Endothelial cell of umbilical vein (primary cell): ENCODE results near the gene CYP51A1. TPM values are rescaled to one million over a fixed set of nuclear protein-coding genes. Genes with fewer than 3 reads are reported as not detected.

Source experiments
- BruUV-seq: library from RNA; stranded (reverse); fragments of 400-500 nt; replicated peaks from 2 replicates; lab custom pipeline; 2021; lab: Mats Ljungman, UMichigan
- CTCF ChIA-PET: fragments of 300-600, 350-600 bp; sonication (Branson Sonifier 250); formaldehyde crosslinking; loops from one replicate; lab custom pipeline; 2021; ENCODE audit warnings: antibody characterized with exemption, inconsistent platforms; lab: Charles Lee
- POLR2A ChIA-PET: fragments of 300-600, 350-600 bp; sonication (Branson Sonifier 250); formaldehyde crosslinking; loops from one replicate; lab custom pipeline; 2021; ENCODE audit warnings: antibody characterized with exemption, inconsistent platforms; lab: Charles Lee
- DNase-seq: peaks from one replicate; pipeline ENCODE4 v3.0.0-alpha.2; 2011; ENCODE audit warnings: low read depth, low spot score
- FAIRE-seq: peaks from 2 replicates; lab custom pipeline; 2011; peaks lifted over from hg19 to GRCh38; lab: Jason Lieb, UNC
- H2AFZ ChIP-seq: 2 replicates; pipeline ENCODE4 v1.6.0; 2012; ENCODE audit warnings: low read depth, low read length, control low read depth, inconsistent platforms
- H3K27ac ChIP-seq: 2 replicates; pipeline ENCODE4 v1.5.1; 2011; ENCODE audit warnings: low read depth, mild to moderate bottlenecking, control low read depth, low read length, moderate library complexity; ENCODE audit not compliant: insufficient read depth
- H3K27me3 ChIP-seq, 2 experiments: 2 replicates each; pipeline versions ENCODE4 v1.6.0 to v1.6.1; 2011; ENCODE audit warnings: low read length in 2 of 2, mixed read lengths in 1 of 2; ENCODE audit not compliant: control insufficient read depth in 2 of 2, insufficient read depth in 2 of 2
- H3K36me3 ChIP-seq, 2 experiments: 2 replicates in 1 of 2; 3 replicates in 1 of 2; pipeline ENCODE4 v1.5.1; 2011; ENCODE audit warnings: low read length in 2 of 2, mild to moderate bottlenecking in 1 of 2, moderate library complexity in 1 of 2; ENCODE audit not compliant: control insufficient read depth in 2 of 2, insufficient read depth in 2 of 2; ENCODE audit errors: extremely low read depth in 1 of 2
- H3K4me1 ChIP-seq: 3 replicates; pipeline ENCODE4 v1.5.1; 2011; ENCODE audit warnings: mild to moderate bottlenecking, low read length; ENCODE audit not compliant: control insufficient read depth, insufficient read depth; ENCODE audit errors: extremely low read depth
- H3K4me2 ChIP-seq: 2 replicates; pipeline ENCODE4 v1.6.1; 2011; ENCODE audit warnings: low read length, control low read depth, mixed read lengths; ENCODE audit not compliant: insufficient read depth
- H3K4me3 ChIP-seq, 3 experiments: fragments of 200-600 bp in 1 of 3; sonication (generic), shearing (Covaris generic) in 1 of 3; replicated peaks in 1 of 3; 2 replicates each; pipeline ENCODE4 v1.5.1; 2011 to 2016; ENCODE audit warnings: control low read depth in 3 of 3, low read length in 3 of 3, mild to moderate bottlenecking in 2 of 3, inconsistent platforms in 1 of 3, low read depth in 1 of 3, moderate library complexity in 1 of 3; ENCODE audit not compliant: insufficient read depth in 1 of 3
- H3K79me2 ChIP-seq: 2 replicates; pipeline ENCODE4 v1.6.0; 2012; ENCODE audit warnings: low read length, inconsistent platforms; ENCODE audit not compliant: control insufficient read depth, insufficient read depth
- H3K9ac ChIP-seq: replicated peaks from 2 replicates; pipeline ENCODE3; 2011; ENCODE audit warnings: low read length, control low read depth; ENCODE audit not compliant: insufficient read depth; ENCODE audit errors: extremely low read depth
- H3K9me1 ChIP-seq: replicated peaks from 3 replicates; pipeline ENCODE4 v1.6.0; 2011; ENCODE audit warnings: mild to moderate bottlenecking, low read length; ENCODE audit not compliant: control insufficient read depth, insufficient read depth; ENCODE audit errors: extremely low read depth
- H3K9me3 ChIP-seq: replicated peaks from 2 replicates; pipeline ENCODE4 v1.5.1; 2012; ENCODE audit warnings: low read length, inconsistent platforms; ENCODE audit not compliant: control insufficient read depth, insufficient read depth
- H4K20me1 ChIP-seq: replicated peaks from 2 replicates; pipeline ENCODE3; 2011; ENCODE audit warnings: mild to moderate bottlenecking, low read length; ENCODE audit not compliant: control insufficient read depth, insufficient read depth; ENCODE audit errors: extremely low read depth
- CTCF ChIP-seq, 2 donors: IDR thresholded peaks; 1 replicate in 1 of 2; 2 replicates in 1 of 2; pipeline ENCODE4 v1.5.1; 2011; ENCODE audit warnings: low read length in 2 of 2, mild to moderate bottlenecking in 2 of 2, moderate library complexity in 2 of 2, control low read depth in 1 of 2, inconsistent platforms in 1 of 2, low read depth in 1 of 2; ENCODE audit not compliant: insufficient read depth in 1 of 2; ENCODE audit errors: extremely low read depth in 1 of 2
- EZH2 ChIP-seq: IDR thresholded peaks from 2 replicates; pipeline ENCODE4 v1.6.1; 2012; ENCODE audit warnings: borderline replicate concordance, low read depth, mild to moderate bottlenecking, moderate library complexity, low read length, inconsistent platforms; ENCODE audit not compliant: severe bottlenecking
- FOS ChIP-seq: IDR thresholded peaks from 2 replicates; pipeline ENCODE4 v1.6.1; 2011; ENCODE audit warnings: mild to moderate bottlenecking, low read length, moderate library complexity, borderline replicate concordance; ENCODE audit not compliant: insufficient read depth
- GATA2 ChIP-seq: IDR thresholded peaks from 2 replicates; pipeline ENCODE4 v1.7.0; 2011; ENCODE audit warnings: low read depth, mild to moderate bottlenecking, moderate library complexity, mixed read lengths, low read length; ENCODE audit not compliant: insufficient read length, insufficient read depth
- JUN ChIP-seq: IDR thresholded peaks from 2 replicates; pipeline ENCODE4 v1.6.1; 2011; ENCODE audit warnings: borderline replicate concordance, low read depth; ENCODE audit not compliant: insufficient read length, insufficient read depth
- MAX ChIP-seq: IDR thresholded peaks from 2 replicates; pipeline ENCODE4 v1.6.1; 2011; ENCODE audit not compliant: insufficient read depth, insufficient read length
- MYC ChIP-seq: IDR thresholded peaks from one replicate; pipeline ENCODE4 v1.6.1; 2011; ENCODE audit warnings: mild to moderate bottlenecking, low read depth, low read length
- POLR2A ChIP-seq: IDR thresholded peaks from 2 replicates; pipeline ENCODE4 v1.6.1; 2012; ENCODE audit warnings: low read depth, mild to moderate bottlenecking, control low read depth, low read length
- POLR2AphosphoS5 ChIP-seq: IDR thresholded peaks from 2 replicates; pipeline ENCODE4 v1.6.1; 2012; ENCODE audit warnings: low read depth, mild to moderate bottlenecking, control low read depth, low read length, moderate library complexity; ENCODE audit not compliant: insufficient read depth
- dilution Hi-C: fragments of 300-500 bp; cut with MboI; formaldehyde crosslinking; loops from one replicate; pipeline ENCODE4 v1.15.0; 2019; ENCODE audit warnings: low sequenced_read_pairs; ENCODE audit not compliant: extremely low pct_ligation_motif_present
- intact Hi-C: fragments of 100-400 bp; cut with micrococcal nuclease; formaldehyde crosslinking; loops from one replicate; pipeline ENCODE4 v1.10.0; 2022
- polyA plus RNA-seq, 4 experiments: library from polyadenylated mRNA; depleted of rRNA in 3 of 4; stranded (reverse) in 3 of 4; unstranded in 1 of 4; fragments of >200 nt; gene quantifications; 2 replicates each; pipeline versions ENCODE4 v1.2.1 to v1.2.3, GENCODE V29; 2011 to 2012; ENCODE audit warnings: missing spikeins in 1 of 4
- total RNA-seq: library from RNA; stranded (reverse); gene quantifications from 2 replicates; pipeline ENCODE4 v1.2.3, GENCODE V29; 2021

CYP51A1 gene
- total and polyA plus RNA-seq, 2 donors (not counting 3 experiments of a cell fraction or from before 2014, with no cell fraction given), result 16.5 to 119 TPM

DNA sequence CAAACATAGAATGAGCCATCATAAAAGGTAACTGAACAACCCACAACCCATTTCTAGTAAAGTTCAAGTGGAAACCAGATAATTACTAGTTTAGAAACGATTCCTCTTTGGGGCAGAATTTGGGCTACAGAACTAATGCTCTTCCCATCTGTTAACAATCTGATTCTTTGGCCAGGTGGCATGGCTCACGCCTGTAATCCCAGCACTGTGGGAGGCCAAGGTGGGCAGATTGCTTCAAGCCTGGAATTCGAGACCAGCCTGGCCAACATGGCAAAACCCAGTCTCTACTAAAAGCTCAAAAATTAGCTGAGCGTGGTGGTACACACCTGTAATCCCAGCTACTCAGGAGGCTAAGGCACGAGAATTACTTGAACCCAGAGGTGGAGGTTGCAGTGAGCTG lies 18.5 kb downstream of the CYP51A1 start:
- no peak overlapping the region for H3K4me2 ChIP-seq
- BruUV-seq, result no TSS peak
- no peaks in the 10 kb centered on the region for H3K4me1 ChIP-seq
- DNase-seq, result no peak
- intact Hi-C loops, result no loop called here
- no peaks in the 10 kb centered on the region for H3K9me1 ChIP-seq
- POLR2A ChIA-PET, result no interaction called here
- peaks cover 8% of the 10 kb centered on the region for H4K20me1 ChIP-seq
- no peak overlapping the region for H3K4me3 ChIP-seq
- no peaks in the 10 kb centered on the region for H3K27me3 ChIP-seq
- FAIRE-seq, result no peak
- no peak for TF ChIP-seq MAX
- no peak for TF ChIP-seq JUN
- TF ChIP-seq GATA2, result no peak
- TF ChIP-seq FOS, result no peak
- no peak for TF ChIP-seq POLR2A
- TF ChIP-seq EZH2, result no peak
- TF ChIP-seq CTCF (IDR thresholded peaks at IDR 0.05; ENCODE audit: extremely low read depth in 1 of 2, insufficient read depth in 1 of 2, low read depth in 1 of 2, low read length in 2 of 2), result no peak
- no peak for TF ChIP-seq MYC
- TF ChIP-seq POLR2AphosphoS5, result no peak
- H3K9ac ChIP-seq, result no peak overlapping the region
- H3K36me3 ChIP-seq, result peaks cover 2 to 30% of the 10 kb centered on the region in 2 experiments
- no peaks in the 10 kb centered on the region for H3K9me3 ChIP-seq
- CTCF ChIA-PET, result no interaction called here
- no peak overlapping the region for H2AFZ ChIP-seq
- no peak overlapping the region for H3K27ac ChIP-seq
- dilution Hi-C loops, result no loop called here
- H3K79me2 ChIP-seq, result peaks cover 48% of the 10 kb centered on the region
